Thoracic aorta (tissue), 2 donors: ENCODE results near the gene RNF151. TPM values are rescaled to one million over a fixed set of nuclear protein-coding genes. Genes with fewer than 3 reads are reported as not detected.
"Not testable (repeated sequence)": the region's sequence is repeated elsewhere in the genome, so short reads cannot be mapped to it uniquely, and the experiment has no call there.

Experiments used
- ATAC-seq: fragments of 150-250 bp; one replicate; pipeline ENCODE4 v1.8.0; 2017; ENCODE audit warnings: low read depth; ENCODE audit not compliant: insufficient number of reproducible peaks, low FRiP score
- DNase-seq: peaks from one replicate; pipeline ENCODE4 v3.0.0-alpha.2; 2020; ENCODE audit warnings: low spot score
- H3K27ac ChIP-seq, 2 donors: fragments of 200-600 bp; sonication (generic); 1 replicate in 1 of 2; 2 replicates in 1 of 2; pipeline ENCODE4 v1.5.1; 2016; ENCODE audit warnings: mild to moderate bottlenecking in 2 of 2, moderate library complexity in 2 of 2
- H3K27me3 ChIP-seq: fragments of 200-600 bp; sonication (generic); replicated peaks from 2 replicates; pipeline ENCODE4 v1.6.0; 2016; ENCODE audit warnings: mild to moderate bottlenecking; ENCODE audit not compliant: insufficient read depth
- H3K36me3 ChIP-seq: fragments of 200-600 bp; sonication (generic); one replicate; pipeline ENCODE4 v1.5.1; 2016
- H3K4me1 ChIP-seq, 2 donors: fragments of 200-600 bp; sonication (generic); 1 replicate in 1 of 2; 2 replicates in 1 of 2; pipeline versions ENCODE4 v1.5.1 to v1.6.0; 2016; ENCODE audit warnings: low read depth in 2 of 2, mild to moderate bottlenecking in 1 of 2; ENCODE audit not compliant: control insufficient read depth in 1 of 2
- H3K4me3 ChIP-seq: fragments of 200-600 bp; sonication (generic); 2 replicates; pipeline ENCODE4 v1.5.1; 2016; ENCODE audit warnings: mild to moderate bottlenecking
- H3K9me3 ChIP-seq: fragments of 200-600 bp; sonication (generic); 2 replicates; pipeline ENCODE4 v1.5.1; 2016
- CTCF ChIP-seq: fragments of 200-600 bp; sonication (generic); IDR thresholded peaks from one replicate; pipeline ENCODE4 v1.5.1; 2019; ENCODE audit warnings: antibody characterized with exemption
- total RNA-seq, 2 donors: library from RNA; depleted of rRNA; stranded (reverse); fragments of >200 nt; gene quantifications; one replicate each; pipeline versions ENCODE4 v1.1.0 to v1.2.3, GENCODE V29; 2016

RNF151 gene
- total RNA-seq, 2 donors from 2014 or later: not detected

- ATAC-seq: no peak
These were observed 16.6 kb upstream of the RNF151 start for GRCh38 chr16:1950047-1950446.

GRCh38 chr16:1950559-1950958 is 16.1 kb upstream of the RNF151 start:
- H3K36me3 ChIP-seq: no peaks in the 10 kb centered on the region
- no peak for TF ChIP-seq CTCF
- H3K9me3 ChIP-seq: no peaks in the 10 kb centered on the region
- H3K4me3 ChIP-seq: no peak overlapping the region
- no peaks in the 10 kb centered on the region for H3K27me3 ChIP-seq
- DNase-seq (no peak), ATAC-seq (no peak)
- H3K4me1 ChIP-seq: no peaks in the 10 kb centered on the region
- H3K27ac ChIP-seq: no peak overlapping the region

More at GRCh38 chr16:1950047-1950446, 16.6 kb upstream of the RNF151 start:
- no peaks in the 10 kb centered on the region for H3K36me3 ChIP-seq
- H3K4me3 ChIP-seq: no peak overlapping the region
- no peaks in the 10 kb centered on the region for H3K9me3 ChIP-seq
- no peaks in the 10 kb centered on the region for H3K27me3 ChIP-seq
- no peak overlapping the region for H3K27ac ChIP-seq
- no peaks in the 10 kb centered on the region for H3K4me1 ChIP-seq
- DNase-seq: no peak
- no peak for TF ChIP-seq CTCF

GRCh38 chr16:1953734-1954133 is 12.9 kb upstream of the RNF151 start:
- no peak overlapping the region for H3K27ac ChIP-seq
- no peak for TF ChIP-seq CTCF
- DNase-seq: no peak
- H3K36me3 ChIP-seq: no peaks in the 10 kb centered on the region
- H3K9me3 ChIP-seq: no peaks in the 10 kb centered on the region
- H3K4me3 ChIP-seq: no peak overlapping the region
- no peaks in the 10 kb centered on the region for H3K27me3 ChIP-seq
- peaks cover 0 to under 1% of the 10 kb centered on the region in 2 donors for H3K4me1 ChIP-seq
- ATAC-seq: no peak

GRCh38 chr16:1957434-1958142 is 9.1 kb upstream of the RNF151 start:
- DNase-seq, ATAC-seq, H3K4me3 ChIP-seq, H3K27me3 ChIP-seq, H3K9me3 ChIP-seq, H3K27ac ChIP-seq: not testable (repeated sequence)
- H3K36me3 ChIP-seq: peaks cover 13% of the 10 kb centered on the region
- H3K4me1 ChIP-seq: peaks cover 6 to 19% of the 10 kb centered on the region in 2 donors

GRCh38 chr16:1958143-1958491 is 8.5 kb upstream of the RNF151 start:
- H3K9me3 ChIP-seq, H3K27ac ChIP-seq, DNase-seq: not testable (repeated sequence)

GRCh38 chr16:1958715-1959268 is 7.9 kb upstream of the RNF151 start:
- H3K4me1 ChIP-seq: peaks cover 6 to 19% of the 10 kb centered on the region in 2 donors
- ATAC-seq (peak; percentile 2), DNase-seq (no peak)
- no peaks in the 10 kb centered on the region for H3K9me3 ChIP-seq
- no peaks in the 10 kb centered on the region for H3K27me3 ChIP-seq
- H3K27ac ChIP-seq: peak overlapping the region; percentile 58 to 75
- H3K36me3 ChIP-seq: peaks cover 18% of the 10 kb centered on the region
- no peak for TF ChIP-seq CTCF
- peak overlapping the region; percentile 86 for H3K4me3 ChIP-seq

More at GRCh38 chr16:1958143-1958491, 8.5 kb upstream of the RNF151 start:
- not testable (repeated sequence) for H3K27me3 ChIP-seq, ATAC-seq, H3K4me3 ChIP-seq
- H3K36me3 ChIP-seq: peaks cover 18% of the 10 kb centered on the region
- peaks cover 6 to 19% of the 10 kb centered on the region in 2 donors for H3K4me1 ChIP-seq
